Measurements from ENCODE around the gene EXD3. TPM values are rescaled to one million over a fixed set of nuclear protein-coding genes. Genes with fewer than 3 reads are reported as not detected.

EXD3 gene
- total and polyA plus RNA-seq, 4 donors, result 8.6 to 30.5 (median 19.5) TPM

- Histone ChIP-seq H3K9me3 (ENCODE audit: control insufficient read depth in 4 of 4, insufficient read depth in 3 of 4, low read length in 3 of 4) (no peaks in the 10 kb centered on the region), H3K4me1 (ENCODE audit: control insufficient read depth in 5 of 5, insufficient read depth in 5 of 5, low read length in 5 of 5) (peaks cover 0 to 63% (median 24%) of the 10 kb centered on the region in 5 donors), H3K9ac (ENCODE audit: insufficient read depth in 1 of 2, low read length in 2 of 2) (no peak overlapping the region), H3K27me3 (ENCODE audit: control insufficient read depth in 3 of 3, insufficient read depth in 3 of 3, low read length in 2 of 3) (peaks cover 0 to 13% (median 5%) of the 10 kb centered on the region in 3 donors), H3K27ac (ENCODE audit: low read depth in 1 of 2, low read length in 1 of 2) (peak overlapping the region; percentile 78 to 85), H3K4me3 (peak overlapping the region; percentile 10), H3K36me3 (ENCODE audit: control insufficient read depth in 4 of 4, insufficient read depth in 4 of 4, low read length in 4 of 4) (no peaks in the 10 kb centered on the region)
- WGBS, 2 donors, result 7% methylated on average over 58 to 78 of the region's 78 CpGs
- no peak for TF ChIP-seq CTCF (IDR thresholded peaks at IDR 0.05; ENCODE audit: control extremely low read depth, extremely low read depth)
- no peak for DNase-seq
- peak; percentile 1 for ATAC-seq (ENCODE audit: insufficient read depth, low FRiP score)
These were observed 120.4 kb downstream of the EXD3 start for GRCh38 chr9:137302449-137303150.

GRCh38 chr9:137302118-137302448 lies 120.9 kb downstream of the EXD3 start, which contains the start of gene NRARP:
TSS of gene NRARP (minus strand) at chr9:137302271. CDS start at chr9:137301928, 343 bp downstream.
- H3K9me3 ChIP-seq (ENCODE audit: control insufficient read depth in 4 of 4, insufficient read depth in 3 of 4, low read length in 3 of 4), result no peaks in the 10 kb centered on the region
- peak; percentile 2 for TF ChIP-seq CTCF (IDR thresholded peaks at IDR 0.05; ENCODE audit: control extremely low read depth, extremely low read depth)
- peaks cover 0 to 13% (median 5%) of the 10 kb centered on the region in 3 donors for H3K27me3 ChIP-seq (ENCODE audit: control insufficient read depth in 3 of 3, insufficient read depth in 3 of 3, low read length in 2 of 3)
- WGBS, 2 donors, result 0 to 1% methylated on average over 20 to 60 of the region's 60 CpGs
- H3K36me3 ChIP-seq (ENCODE audit: control insufficient read depth in 4 of 4, insufficient read depth in 4 of 4, low read length in 4 of 4), result no peaks in the 10 kb centered on the region
- peaks cover 0 to 59% (median 25%) of the 10 kb centered on the region in 5 donors for H3K4me1 ChIP-seq (ENCODE audit: control insufficient read depth in 5 of 5, insufficient read depth in 5 of 5, low read length in 5 of 5)
- no peak within 1 kb of the TSS for H3K9ac ChIP-seq (ENCODE audit: insufficient read depth in 1 of 2, low read length in 2 of 2)
- peak within 1 kb of the TSS; percentile 71 for H3K4me3 ChIP-seq
- H3K27ac ChIP-seq (ENCODE audit: low read depth in 1 of 2, low read length in 1 of 2), result peak within 1 kb of the TSS; percentile 79 to 85
- ATAC-seq (ENCODE audit: insufficient read depth, low FRiP score) (peak; percentile 66), DNase-seq (peak; percentile 84 to 91 (median 90))

- peak overlapping the region; percentile 79 to 80 for H3K27ac ChIP-seq (ENCODE audit: low read depth in 1 of 2, low read length in 1 of 2)
These were observed 121.6 kb downstream of the EXD3 start for GRCh38 chr9:137301081-137301947.

More at GRCh38 chr9:137301081-137301947, 121.6 kb downstream of the EXD3 start:
- peak overlapping the region; percentile 71 for H3K4me3 ChIP-seq
- WGBS, 2 donors, result 0 to 1% methylated on average over 96 to 115 of the region's 115 CpGs
- no peak for TF ChIP-seq CTCF (IDR thresholded peaks at IDR 0.05; ENCODE audit: control extremely low read depth, extremely low read depth)
- H3K4me1 ChIP-seq (ENCODE audit: control insufficient read depth in 5 of 5, insufficient read depth in 5 of 5, low read length in 5 of 5), result peaks cover 0 to 60% (median 32%) of the 10 kb centered on the region in 5 donors
- DNase-seq, result peak; percentile 69 to 79 (median 74)
- no peak overlapping the region for H3K9ac ChIP-seq (ENCODE audit: insufficient read depth in 1 of 2, low read length in 2 of 2)
- ATAC-seq (ENCODE audit: insufficient read depth, low FRiP score), result no peak
- H3K9me3 ChIP-seq (ENCODE audit: control insufficient read depth in 4 of 4, insufficient read depth in 3 of 4, low read length in 3 of 4), result no peaks in the 10 kb centered on the region
- H3K36me3 ChIP-seq (ENCODE audit: control insufficient read depth in 4 of 4, insufficient read depth in 4 of 4, low read length in 4 of 4), result no peaks in the 10 kb centered on the region
- H3K27me3 ChIP-seq (ENCODE audit: control insufficient read depth in 3 of 3, insufficient read depth in 3 of 3, low read length in 2 of 3), result peaks cover 0 to 17% (median 5%) of the 10 kb centered on the region in 3 donors

Measured in lung (tissue), 12 donors.